ENCODE data around the gene ARHGAP6.

DNA sequence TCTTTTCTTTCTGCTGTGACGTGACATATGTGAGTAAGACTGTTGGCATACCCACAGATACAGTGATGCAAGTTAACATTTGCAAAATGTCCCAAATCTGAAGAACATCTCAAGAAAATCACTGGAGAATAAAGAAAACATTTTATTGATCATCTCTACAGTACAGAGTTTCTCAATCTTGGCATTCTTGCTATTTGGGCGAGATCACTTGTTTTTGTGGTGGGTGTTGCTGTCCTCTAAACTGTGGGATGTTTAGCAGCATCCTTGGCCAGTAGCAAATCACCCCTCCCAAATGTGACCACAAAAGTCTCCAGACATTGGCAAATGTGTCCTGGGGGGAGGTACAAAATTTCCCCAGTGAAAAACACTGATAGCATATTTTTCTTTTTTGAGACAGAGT, 343.7 kb downstream of the ARHGAP6 start:
- TF ChIP-seq POLR2AphosphoS5 (IDR thresholded peaks at IDR 0.05; ENCODE audit: borderline replicate concordance, low read depth, low read length): no peak
- no peak for TF ChIP-seq EZH2 (IDR thresholded peaks at IDR 0.05)

Data from SK-N-MC (cell line).